ENCODE measurements around the gene NUCB1.

NUCB1 gene

DNA sequence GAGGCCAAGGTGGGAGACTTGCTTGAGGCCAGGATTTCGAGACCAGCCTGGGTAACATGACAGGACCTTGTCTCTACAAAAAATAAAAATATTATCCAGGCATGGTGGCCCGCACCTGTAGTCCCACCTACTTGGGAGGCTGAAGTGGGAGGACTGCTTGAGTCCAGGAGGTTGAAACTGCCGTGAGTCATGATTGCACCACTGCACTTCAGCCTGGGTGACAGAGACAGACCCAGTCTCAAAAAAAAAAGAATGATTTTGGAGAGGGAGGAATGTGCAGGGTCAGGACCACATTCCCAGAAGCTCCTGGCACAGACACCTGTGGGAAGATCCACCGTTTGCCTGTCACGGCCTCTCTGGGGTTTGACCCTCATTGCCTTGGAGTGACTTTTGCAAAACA, 45.3 kb downstream of the NUCB1 start:
- TF ChIP-seq, protein P1, sequence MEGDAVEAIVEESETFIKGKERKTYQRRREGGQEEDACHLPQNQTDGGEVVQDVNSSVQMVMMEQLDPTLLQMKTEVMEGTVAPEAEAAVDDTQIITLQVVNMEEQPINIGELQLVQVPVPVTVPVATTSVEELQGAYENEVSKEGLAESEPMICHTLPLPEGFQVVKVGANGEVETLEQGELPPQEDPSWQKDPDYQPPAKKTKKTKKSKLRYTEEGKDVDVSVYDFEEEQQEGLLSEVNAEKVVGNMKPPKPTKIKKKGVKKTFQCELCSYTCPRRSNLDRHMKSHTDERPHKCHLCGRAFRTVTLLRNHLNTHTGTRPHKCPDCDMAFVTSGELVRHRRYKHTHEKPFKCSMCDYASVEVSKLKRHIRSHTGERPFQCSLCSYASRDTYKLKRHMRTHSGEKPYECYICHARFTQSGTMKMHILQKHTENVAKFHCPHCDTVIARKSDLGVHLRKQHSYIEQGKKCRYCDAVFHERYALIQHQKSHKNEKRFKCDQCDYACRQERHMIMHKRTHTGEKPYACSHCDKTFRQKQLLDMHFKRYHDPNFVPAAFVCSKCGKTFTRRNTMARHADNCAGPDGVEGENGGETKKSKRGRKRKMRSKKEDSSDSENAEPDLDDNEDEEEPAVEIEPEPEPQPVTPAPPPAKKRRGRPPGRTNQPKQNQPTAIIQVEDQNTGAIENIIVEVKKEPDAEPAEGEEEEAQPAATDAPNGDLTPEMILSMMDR (conservative IDR thresholded peaks at IDR 0.05; ENCODE audit: low read depth, low read length): no peak
- Histone ChIP-seq H3K36me3 (ENCODE audit: insufficient read depth) (no peaks in the 10 kb centered on the region), H3K4me1 (ENCODE audit: low read depth, poor library complexity, severe bottlenecking) (no peaks in the 10 kb centered on the region), H3K79me2 (ENCODE audit: insufficient read depth, low read depth) (no peaks in the 10 kb centered on the region), H2AFZ (ENCODE audit: low read depth) (no peak overlapping the region), H3K27ac (no peak overlapping the region), H3K9ac (no peak overlapping the region), H4K20me1 (ENCODE audit: insufficient read depth) (no peaks in the 10 kb centered on the region), H3K27me3 (ENCODE audit: insufficient read depth, low read depth) (no peaks in the 10 kb centered on the region), H3K4me2 (no peak overlapping the region), H3K4me3 (IDR thresholded peaks at IDR 0.05; ENCODE audit: insufficient read depth, low read depth, low read length) (no peak overlapping the region)

- Histone ChIP-seq H2AFZ (ENCODE audit: low read depth) (no peak overlapping the region), H3K27ac (no peak overlapping the region), H3K4me3 (IDR thresholded peaks at IDR 0.05; ENCODE audit: insufficient read depth, low read depth, low read length) (no peak overlapping the region), H3K79me2 (ENCODE audit: insufficient read depth, low read depth) (no peaks in the 10 kb centered on the region), H3K9ac (no peak overlapping the region), H3K4me1 (ENCODE audit: low read depth, poor library complexity, severe bottlenecking) (no peaks in the 10 kb centered on the region), H3K27me3 (ENCODE audit: insufficient read depth, low read depth) (no peaks in the 10 kb centered on the region), H3K4me2 (no peak overlapping the region), H3K36me3 (ENCODE audit: insufficient read depth) (no peaks in the 10 kb centered on the region), H4K20me1 (ENCODE audit: insufficient read depth) (no peaks in the 10 kb centered on the region)
- TF ChIP-seq, protein P1 (conservative IDR thresholded peaks at IDR 0.05; ENCODE audit: low read depth, low read length): no peak
These were observed 45.7 kb downstream of the NUCB1 start for GRCh38 chr19:48945817-48946216.

GRCh38 chr19:48946463-48947257, 46.5 kb downstream of the NUCB1 start:
- H3K27me3 ChIP-seq (ENCODE audit: insufficient read depth, low read depth): no peaks in the 10 kb centered on the region
- no peak overlapping the region for H3K27ac ChIP-seq
- H3K4me3 ChIP-seq (IDR thresholded peaks at IDR 0.05; ENCODE audit: insufficient read depth, low read depth, low read length): no peak overlapping the region
- H3K36me3 ChIP-seq (ENCODE audit: insufficient read depth): no peaks in the 10 kb centered on the region
- no peak overlapping the region for H2AFZ ChIP-seq (ENCODE audit: low read depth)
- H4K20me1 ChIP-seq (ENCODE audit: insufficient read depth): no peaks in the 10 kb centered on the region
- H3K4me2 ChIP-seq: no peak overlapping the region
- H3K79me2 ChIP-seq (ENCODE audit: insufficient read depth, low read depth): no peaks in the 10 kb centered on the region
- H3K4me1 ChIP-seq (ENCODE audit: low read depth, poor library complexity, severe bottlenecking): no peaks in the 10 kb centered on the region
- TF ChIP-seq, protein P1 (conservative IDR thresholded peaks at IDR 0.05; ENCODE audit: low read depth, low read length): no peak
- H3K9ac ChIP-seq: no peak overlapping the region

- no peaks in the 10 kb centered on the region for H3K36me3 ChIP-seq (ENCODE audit: insufficient read depth)
These were observed 47.1 kb downstream of the NUCB1 start for GRCh38 chr19:48947258-48947542.

More at GRCh38 chr19:48947258-48947542, 47.1 kb downstream of the NUCB1 start:
- Histone ChIP-seq H3K27me3 (ENCODE audit: insufficient read depth, low read depth) (no peaks in the 10 kb centered on the region), H2AFZ (ENCODE audit: low read depth) (no peak overlapping the region), H3K4me2 (no peak overlapping the region), H3K79me2 (ENCODE audit: insufficient read depth, low read depth) (no peaks in the 10 kb centered on the region), H3K4me3 (IDR thresholded peaks at IDR 0.05; ENCODE audit: insufficient read depth, low read depth, low read length) (no peak overlapping the region), H3K4me1 (ENCODE audit: low read depth, poor library complexity, severe bottlenecking) (no peaks in the 10 kb centered on the region), H4K20me1 (ENCODE audit: insufficient read depth) (no peaks in the 10 kb centered on the region), H3K9ac (no peak overlapping the region), H3K27ac (no peak overlapping the region)
- TF ChIP-seq, protein P1 (conservative IDR thresholded peaks at IDR 0.05; ENCODE audit: low read depth, low read length): no peak
